IPS-NIHi11 (cell line): Measurements from ENCODE around the gene IRAK1.
A peak's percentile ranks its signal among the peaks of the same experiment; 100 is the strongest.

Experiments
- DNase-seq: peaks from one replicate; pipeline ENCODE4 v3.0.0; 2012; ENCODE audit warnings: mixed read lengths, low spot score

Gene IRAK1

DNA sequence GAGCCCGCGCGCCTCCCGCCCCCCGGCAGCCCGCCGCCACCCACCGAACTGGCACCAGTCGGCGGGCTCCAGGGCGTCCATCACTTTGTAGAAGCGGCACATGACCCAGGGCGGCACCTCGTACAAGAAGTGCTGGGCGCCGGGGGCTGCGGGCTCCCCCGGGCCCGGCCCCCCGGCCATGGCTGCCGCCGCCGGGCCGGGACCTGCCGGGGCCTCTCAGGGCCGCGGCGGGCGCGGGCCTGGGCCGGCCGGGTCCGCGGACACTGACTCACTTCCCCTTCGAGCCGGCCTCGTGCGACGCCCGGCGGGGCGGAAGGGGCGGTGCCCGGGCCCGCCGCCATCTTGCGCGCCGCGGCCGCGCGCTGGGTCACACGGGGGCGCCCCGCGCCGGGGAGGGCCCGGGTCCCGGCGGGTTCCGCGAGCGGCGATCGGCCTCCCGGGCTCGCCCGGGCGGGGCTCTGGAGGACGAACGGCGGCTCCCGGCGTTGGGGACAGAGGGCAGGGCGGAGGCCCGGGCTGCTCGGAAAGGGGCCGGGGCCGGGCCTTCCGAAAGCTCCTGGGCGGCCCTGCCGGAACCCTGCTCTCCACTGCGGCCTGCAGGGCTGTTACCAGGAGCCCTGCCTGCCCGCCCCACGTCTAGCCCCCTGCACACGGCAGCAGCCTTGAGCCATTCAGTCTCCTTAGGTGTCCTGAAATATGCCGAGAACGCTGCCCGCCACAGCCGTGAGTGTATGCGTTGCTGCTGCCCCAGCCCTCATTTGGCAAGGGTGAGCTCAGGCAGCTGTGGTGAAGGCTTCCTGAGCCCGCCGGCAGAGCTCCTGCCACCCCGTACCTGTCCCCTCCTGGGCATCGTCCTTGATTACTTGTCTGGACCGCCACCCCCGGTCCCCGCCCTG is at the start of gene IRAK1:
TSS of gene IRAK1 (minus strand) at position 270 of the 896 bp plus-strand sequence. CDS start at position 180, 90 bp downstream.
- peak; percentile 78 for DNase-seq

DNA sequence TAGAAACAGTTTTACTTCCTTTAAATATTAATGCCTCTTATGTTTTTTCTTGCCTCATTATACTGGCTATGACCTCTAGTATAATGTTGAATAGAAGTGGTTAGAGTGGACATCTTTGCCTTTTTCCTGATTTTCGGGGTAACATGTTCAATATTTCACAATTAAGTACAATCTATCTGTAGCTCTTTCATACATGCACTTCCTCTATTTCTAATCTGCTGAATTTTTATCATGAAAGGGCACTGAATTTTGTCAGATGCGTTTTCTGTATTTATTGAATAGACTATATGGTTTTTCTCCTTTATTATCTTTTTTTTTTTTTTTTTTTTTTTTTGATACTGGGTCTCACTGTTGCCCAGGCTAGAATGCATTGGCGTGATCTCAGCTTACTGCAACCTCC is 48.9 kb upstream of the IRAK1 start:
- DNase-seq: no peak

DNA sequence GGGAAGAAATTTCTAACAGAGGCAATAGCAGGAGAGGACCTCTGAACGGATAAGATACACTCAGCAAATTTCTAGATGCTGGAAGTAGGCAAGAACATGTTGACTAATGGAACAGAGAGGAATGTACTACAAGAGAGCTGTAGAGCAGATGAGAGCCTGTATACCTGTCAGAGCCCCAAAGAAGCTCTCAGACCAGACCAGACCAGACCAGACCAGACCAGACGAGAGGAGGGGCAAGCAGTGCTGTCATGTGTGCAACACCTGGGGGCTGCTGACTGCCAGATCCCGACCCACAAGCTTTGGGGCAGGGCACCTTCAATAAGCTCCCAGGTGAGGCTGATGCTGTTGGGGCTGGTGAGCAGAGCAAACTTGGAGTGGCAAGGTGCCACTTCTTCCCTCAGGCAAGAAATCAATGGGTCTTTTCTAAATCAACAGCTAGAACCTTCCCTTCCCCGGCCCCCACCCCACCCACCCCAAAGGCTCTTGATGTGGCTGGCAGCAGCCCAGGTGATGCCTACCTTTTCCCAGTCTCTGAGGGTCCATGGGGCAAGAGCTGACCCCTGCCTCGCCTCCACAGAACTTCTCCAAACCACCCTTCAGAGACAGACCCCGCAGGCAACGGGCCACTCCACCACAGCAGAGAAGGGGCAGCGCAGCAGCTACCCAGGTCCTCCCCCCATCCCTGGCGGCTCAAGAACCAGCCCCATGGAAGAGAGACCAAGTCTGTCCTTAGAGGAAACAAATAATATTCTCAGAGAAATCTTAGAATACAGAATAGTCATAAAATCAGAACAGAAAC is 45.1 kb upstream of the IRAK1 start:
- no peak for DNase-seq

GRCh38 chrX:154063234-154063633 is 43.5 kb upstream of the IRAK1 start:
- no peak for DNase-seq

DNA sequence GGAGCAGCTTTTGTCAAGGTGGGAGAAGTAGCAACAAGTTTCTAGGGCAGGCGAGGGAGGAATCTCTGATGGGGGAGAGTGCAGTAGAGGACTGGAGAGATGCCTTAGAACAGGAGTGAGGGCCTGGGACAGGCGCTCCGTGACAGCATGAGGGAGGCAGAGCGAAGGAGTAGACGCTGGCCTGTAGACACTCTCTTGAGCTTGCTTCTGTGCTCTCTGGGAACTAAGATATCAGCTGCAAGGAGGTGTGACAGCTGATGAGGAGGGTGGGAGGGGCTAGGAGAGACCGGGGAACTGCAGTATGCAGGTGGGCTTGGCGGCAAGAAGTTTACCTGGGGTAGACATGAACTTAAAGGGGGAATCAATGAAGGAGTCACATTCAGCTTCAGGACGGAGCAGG is 42.1 kb upstream of the IRAK1 start:
- no peak for DNase-seq

- DNase-seq: no peak
Measured at GRCh38 chrX:154059729-154060245, 40.1 kb upstream of the IRAK1 start.

DNA sequence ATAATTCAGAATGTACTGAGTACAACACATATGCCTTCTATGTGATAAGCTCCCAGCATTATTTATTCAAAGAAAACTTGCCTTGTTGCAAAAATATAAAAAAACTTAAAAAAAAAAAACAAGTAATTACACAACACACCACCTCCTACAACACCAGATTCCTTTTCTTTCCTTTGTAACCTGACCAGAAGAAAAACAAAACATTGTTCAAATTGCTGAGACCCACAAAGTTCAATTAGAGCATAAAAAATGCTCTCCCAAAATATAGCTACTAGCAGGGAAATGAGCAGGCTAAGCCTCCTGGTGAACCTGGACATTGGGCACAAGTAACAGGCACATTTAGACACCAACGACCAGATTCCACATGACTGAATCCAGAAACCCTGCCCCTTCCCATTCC is 39.5 kb upstream of the IRAK1 start:
- DNase-seq: no peak

DNA sequence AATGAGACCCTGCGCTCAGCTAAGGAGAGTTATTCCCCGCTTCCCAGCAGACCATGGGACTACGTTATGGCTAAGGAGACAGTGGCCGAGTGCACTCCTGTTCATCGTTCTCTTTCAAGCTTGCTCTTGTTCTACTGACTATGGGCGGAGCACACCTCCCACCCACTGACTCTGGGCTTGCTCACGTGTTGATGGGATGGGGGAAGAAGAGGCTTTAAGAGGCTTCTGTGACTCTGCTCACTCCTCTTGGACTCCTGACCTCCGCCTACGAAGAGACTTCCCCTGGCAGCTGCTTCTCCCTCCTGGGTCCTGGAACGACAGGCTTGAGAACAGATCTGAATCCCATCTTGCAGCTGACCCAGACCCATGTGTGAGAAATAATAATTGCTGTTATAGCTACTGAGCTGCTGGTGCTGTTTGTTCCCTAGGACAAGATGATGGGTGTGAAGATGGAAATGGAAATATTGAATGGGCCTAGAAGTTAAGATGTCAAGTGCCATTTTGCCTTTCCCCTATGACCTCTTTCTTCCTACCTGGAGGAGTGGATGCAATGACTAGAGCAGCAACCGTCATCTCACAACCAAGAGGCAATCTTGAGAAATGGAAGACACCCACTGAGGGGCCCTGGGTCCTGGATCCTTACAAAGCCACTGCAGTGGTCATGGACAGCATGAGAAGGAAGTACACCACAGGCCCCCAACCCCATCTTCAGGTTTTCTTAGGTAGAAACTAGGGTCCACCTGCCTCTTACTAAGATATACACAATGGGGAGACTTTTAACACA is 38.7 kb upstream of the IRAK1 start:
- no peak for DNase-seq

DNA sequence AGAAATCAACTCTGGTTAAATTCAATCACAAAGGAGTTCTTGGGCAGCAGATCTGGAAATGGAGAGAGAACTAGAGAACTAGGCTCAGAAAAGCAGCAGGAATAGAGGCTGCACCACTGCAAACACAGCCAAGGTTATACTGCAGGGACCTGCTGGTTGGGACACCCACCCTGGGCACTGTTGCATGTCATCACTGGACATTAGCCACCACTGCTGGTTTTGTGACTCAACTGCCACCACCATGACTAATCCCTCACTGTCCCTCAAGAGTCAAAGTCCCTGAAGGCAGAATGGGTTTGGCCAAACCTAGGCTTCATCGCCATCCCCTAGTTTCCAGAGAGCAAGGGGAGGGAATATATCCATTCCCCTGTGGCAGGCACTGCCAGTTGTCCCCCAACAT is 38.1 kb upstream of the IRAK1 start:
- DNase-seq: no peak

DNA sequence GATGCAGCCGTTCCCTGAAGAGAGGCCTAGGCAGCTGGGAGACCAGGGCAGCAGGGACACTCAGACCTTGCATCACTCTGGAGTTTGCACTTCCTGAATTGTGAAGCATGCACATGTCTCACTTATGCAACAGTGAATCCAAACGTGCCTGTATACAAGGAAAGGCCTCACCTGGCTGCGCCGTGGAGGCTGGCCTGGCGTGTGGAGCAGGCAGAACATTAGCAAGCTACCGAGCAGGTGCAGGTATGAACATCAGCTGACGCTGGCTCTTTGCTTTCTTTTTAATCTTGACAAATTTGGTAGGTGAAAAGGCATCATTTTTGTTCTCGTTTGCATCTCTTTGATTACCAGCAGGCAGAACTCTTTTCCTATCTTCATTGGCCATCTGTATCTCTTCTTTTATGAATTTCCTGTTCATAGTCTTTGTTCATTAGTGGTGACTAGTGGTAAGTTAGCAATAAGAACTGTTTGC is 37.1 kb upstream of the IRAK1 start:
- DNase-seq: no peak

- peak; percentile 54 for DNase-seq
Measured at GRCh38 chrX:154051201-154051810, 31.6 kb upstream of the IRAK1 start.

DNA sequence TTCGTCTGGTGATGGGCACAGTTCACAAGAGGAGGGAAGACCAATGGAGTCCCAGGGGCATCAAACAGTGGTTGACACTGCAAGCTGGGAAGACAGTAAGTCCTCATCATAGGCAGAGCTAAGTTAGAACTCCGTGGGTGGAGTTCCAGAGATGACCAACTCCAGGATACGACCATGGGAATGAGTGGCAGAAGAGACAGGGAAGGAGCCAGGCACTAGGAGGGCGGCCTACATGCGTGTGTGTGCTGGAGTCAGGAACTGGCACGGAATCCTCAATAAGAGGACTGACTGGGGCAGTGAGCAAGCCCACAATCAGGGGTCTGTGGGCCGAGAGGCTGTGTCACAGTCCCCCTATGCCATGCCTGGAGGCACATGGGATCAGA is 30.4 kb upstream of the IRAK1 start:
- DNase-seq: no peak

GRCh38 chrX:154049209-154050112 is 29.8 kb upstream of the IRAK1 start:
- DNase-seq: no peak

- DNase-seq: no peak
Measured at GRCh38 chrX:154048398-154048797, 28.7 kb upstream of the IRAK1 start.

DNA sequence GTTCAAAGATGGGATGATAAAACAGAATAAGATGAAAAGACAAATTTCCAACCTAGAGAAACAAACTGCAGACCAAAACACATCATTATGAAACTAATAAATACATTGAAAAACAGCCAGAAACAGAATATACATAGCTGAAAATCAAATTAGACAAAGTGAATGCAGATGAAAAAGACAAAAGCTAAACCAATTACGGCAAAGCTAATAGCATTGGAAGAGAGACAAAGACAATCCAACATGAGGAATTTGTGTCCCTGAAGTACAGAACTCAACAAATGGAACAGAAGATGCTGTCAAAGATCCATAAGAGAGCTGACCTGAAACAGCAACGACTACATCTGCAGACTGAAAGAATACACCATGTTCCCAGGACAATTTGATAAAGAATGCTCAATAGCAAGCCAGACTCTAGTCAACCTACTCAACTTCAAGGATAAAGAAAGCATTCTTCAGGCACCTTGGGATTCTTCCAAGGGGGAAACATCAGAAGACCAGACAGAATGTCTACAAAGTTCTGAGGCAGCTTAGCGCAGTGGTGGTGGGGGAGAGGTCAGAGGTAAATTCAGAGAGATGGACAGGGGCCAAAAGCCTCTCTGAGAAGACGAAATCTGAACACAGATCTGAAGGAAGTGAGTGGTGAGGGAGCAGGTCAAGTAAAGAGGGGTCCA is 27.4 kb upstream of the IRAK1 start:
- DNase-seq: no peak

- DNase-seq: no peak
Measured at GRCh38 chrX:154046031-154046781, 26.5 kb upstream of the IRAK1 start.

DNA sequence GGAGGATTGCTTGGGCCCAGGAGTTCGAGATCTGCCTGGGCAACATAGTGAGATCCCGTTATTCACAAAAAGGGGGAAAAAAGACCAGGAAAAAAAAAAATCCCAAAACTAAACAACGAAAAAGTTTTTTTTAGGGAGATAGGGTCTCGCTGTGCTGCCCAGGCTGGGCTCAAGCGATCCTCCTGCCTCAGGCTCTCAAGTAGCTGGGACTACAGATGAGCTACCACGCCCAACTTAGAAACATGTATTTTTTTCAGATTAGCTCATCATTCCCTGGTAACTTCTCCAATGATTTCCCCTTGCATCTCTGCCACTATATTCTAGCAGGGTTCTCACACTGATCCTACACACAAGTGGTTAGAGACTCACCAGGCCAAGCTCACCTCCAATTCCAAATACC is 24.4 kb upstream of the IRAK1 start:
- DNase-seq: no peak

GRCh38 chrX:154043003-154043763 is 23.5 kb upstream of the IRAK1 start:
- DNase-seq: no peak
